Nephron progenitor cell (in vitro differentiated cells): ENCODE data around the gene SHROOM1.

ENCODE experiments used
- DNase-seq: peaks from one replicate; pipeline ENCODE4 v3.0.0; 2021
- H3K27ac Mint-ChIP-seq: 2 replicates; pipeline ENCODE4 v1.8.0; 2021; ENCODE audit warnings: mild to moderate bottlenecking, moderate library complexity, mixed read lengths
- H3K27me3 Mint-ChIP-seq: 2 replicates; pipeline ENCODE4 v1.8.0; 2021; ENCODE audit warnings: mild to moderate bottlenecking, low read depth, mixed read lengths; ENCODE audit not compliant: poor library complexity
- H3K36me3 Mint-ChIP-seq: 2 replicates; pipeline ENCODE4 v1.8.0; 2021; ENCODE audit warnings: low read depth, mixed read lengths
- H3K4me1 Mint-ChIP-seq: 2 replicates; pipeline ENCODE4 v1.8.0; 2021; ENCODE audit warnings: mixed read lengths
- H3K4me3 Mint-ChIP-seq: 2 replicates; pipeline ENCODE4 v1.8.0; 2021; ENCODE audit warnings: mild to moderate bottlenecking, moderate library complexity, mixed read lengths
- H3K9me3 Mint-ChIP-seq: 2 replicates; pipeline ENCODE4 v1.8.0; 2021; ENCODE audit warnings: mild to moderate bottlenecking, moderate library complexity, mixed read lengths
- TF ChIP-seq, protein P1 (sequence below): fragments of 200-600 bp; sonication (generic); IDR thresholded peaks from 2 replicates; pipeline ENCODE4 v1.5.0; 2021; ENCODE audit warnings: antibody characterized with exemption

Gene SHROOM1

DNA sequence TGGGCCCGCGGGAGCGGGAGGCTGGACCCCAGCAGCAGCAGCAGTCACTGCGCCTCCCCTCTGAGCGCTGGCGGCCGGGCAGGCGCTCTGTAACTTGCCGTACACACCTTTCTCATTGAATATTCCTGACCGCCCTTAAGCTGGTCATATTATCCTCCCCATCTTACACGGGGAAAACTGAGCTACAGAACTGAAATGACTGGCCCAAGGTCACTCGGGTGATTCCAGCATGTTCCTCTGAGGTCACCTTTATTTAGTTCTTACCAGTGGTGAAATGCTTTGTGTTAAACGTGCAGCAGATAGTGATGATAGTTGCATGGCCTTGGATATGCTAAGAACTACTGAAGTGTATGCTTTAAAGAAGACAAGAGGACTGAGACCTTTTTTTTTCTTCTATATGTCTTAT, 36.6 kb upstream of the SHROOM1 start:
- Mint-ChIP-seq H3K9me3 (no peaks in the 10 kb centered on the region), H3K27me3 (peaks cover 12% of the 10 kb centered on the region), H3K36me3 (peaks cover 18% of the 10 kb centered on the region), H3K4me3 (peak overlapping the region; percentile 100), H3K4me1 (peaks cover 27% of the 10 kb centered on the region), H3K27ac (peak overlapping the region; percentile 100)
- TF ChIP-seq, protein P1, sequence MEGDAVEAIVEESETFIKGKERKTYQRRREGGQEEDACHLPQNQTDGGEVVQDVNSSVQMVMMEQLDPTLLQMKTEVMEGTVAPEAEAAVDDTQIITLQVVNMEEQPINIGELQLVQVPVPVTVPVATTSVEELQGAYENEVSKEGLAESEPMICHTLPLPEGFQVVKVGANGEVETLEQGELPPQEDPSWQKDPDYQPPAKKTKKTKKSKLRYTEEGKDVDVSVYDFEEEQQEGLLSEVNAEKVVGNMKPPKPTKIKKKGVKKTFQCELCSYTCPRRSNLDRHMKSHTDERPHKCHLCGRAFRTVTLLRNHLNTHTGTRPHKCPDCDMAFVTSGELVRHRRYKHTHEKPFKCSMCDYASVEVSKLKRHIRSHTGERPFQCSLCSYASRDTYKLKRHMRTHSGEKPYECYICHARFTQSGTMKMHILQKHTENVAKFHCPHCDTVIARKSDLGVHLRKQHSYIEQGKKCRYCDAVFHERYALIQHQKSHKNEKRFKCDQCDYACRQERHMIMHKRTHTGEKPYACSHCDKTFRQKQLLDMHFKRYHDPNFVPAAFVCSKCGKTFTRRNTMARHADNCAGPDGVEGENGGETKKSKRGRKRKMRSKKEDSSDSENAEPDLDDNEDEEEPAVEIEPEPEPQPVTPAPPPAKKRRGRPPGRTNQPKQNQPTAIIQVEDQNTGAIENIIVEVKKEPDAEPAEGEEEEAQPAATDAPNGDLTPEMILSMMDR = no peak
- DNase-seq = no peak

DNA sequence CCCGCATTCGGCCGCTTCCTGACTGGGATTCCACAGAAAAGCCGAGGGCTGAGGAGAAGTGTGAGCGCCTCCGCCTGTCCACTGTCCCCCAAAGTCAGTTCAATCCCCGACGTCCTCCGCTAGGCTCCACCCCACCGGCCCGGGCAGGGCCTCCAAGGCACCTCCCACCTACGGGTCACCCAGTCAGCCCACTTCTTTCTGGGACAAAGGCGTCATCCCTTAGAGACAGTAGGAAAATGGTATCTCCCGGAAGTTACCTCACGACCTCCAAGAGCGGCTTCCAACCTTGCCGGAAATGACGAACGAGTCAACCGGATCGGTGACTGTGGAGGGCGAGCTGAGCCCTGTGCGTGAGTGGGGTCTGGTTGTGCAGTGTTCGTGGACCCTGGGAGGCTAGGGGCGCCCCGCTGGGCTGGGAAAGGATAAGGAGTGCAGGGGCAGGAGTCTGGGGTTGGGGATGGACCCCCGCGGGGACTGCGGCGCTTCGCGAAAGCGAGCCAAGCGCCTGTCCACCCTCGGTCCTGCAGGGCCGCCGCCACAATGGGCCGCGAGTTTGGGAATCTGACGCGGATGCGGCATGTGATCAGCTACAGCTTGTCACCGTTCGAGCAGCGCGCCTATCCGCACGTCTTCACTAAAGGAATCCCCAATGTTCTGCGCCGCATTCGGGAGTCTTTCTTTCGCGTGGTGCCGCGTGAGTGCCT, 36.0 kb upstream of the SHROOM1 start, which contains the start of the genes GDF9 and UQCRQ:
Gene GDF9 (minus strand): TSS at position 128 of the 704 bp plus-strand sequence. CDS start 1,936 bp downstream, outside the sequence.
Gene UQCRQ (plus strand): TSS at position 301 of the 704 bp plus-strand sequence. CDS start 240 bp downstream, at position 541.
- Mint-ChIP-seq H3K4me3 (peak within 1 kb of the TSS; percentile 100), H3K4me1 (peaks cover 27% of the 10 kb centered on the region), H3K27me3 (peaks cover 15% of the 10 kb centered on the region), H3K9me3 (no peaks in the 10 kb centered on the region), H3K36me3 (peaks cover 18% of the 10 kb centered on the region), H3K27ac (peak within 1 kb of the TSS; percentile 100)
- TF ChIP-seq, protein P1 = no peak
- DNase-seq = peak; percentile 92

DNA sequence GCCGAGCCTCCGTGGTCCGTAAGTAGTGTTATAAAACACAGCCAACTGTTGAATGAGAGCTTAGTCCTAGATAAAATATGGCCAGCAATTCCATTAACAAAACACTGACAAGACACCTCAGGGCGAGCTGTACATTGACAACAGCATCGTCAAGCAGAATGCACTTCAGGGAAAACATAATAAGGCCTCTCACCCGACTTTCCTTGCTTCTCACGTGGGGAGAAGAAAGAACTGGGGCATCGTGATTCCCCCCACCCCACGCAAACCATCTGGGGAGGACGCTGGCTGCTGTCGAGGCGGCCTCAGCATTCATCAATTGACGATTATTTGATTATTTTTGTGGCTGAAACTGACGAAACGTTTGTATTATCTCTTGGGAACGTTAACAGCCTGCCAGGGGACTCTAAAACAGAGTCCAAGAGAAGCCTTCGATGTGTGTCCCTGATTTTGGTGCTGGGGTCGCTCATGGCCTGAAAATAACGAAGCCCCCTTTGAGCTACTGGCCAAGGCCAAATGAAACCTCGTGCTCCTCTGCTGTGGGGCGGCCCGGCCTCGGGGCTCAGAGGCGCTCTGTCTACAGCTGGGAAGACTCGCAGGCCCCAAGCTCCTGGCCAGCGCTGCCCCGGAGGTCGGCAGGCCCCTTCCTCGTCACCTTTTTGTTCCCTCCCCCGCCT, 35.4 kb upstream of the SHROOM1 start:
- Mint-ChIP-seq H3K27me3 (peaks cover 18% of the 10 kb centered on the region), H3K4me1 (peaks cover 27% of the 10 kb centered on the region), H3K9me3 (no peaks in the 10 kb centered on the region), H3K27ac (peak overlapping the region; percentile 100), H3K36me3 (peaks cover 18% of the 10 kb centered on the region), H3K4me3 (peak overlapping the region; percentile 100)
- TF ChIP-seq, protein P1 = no peak
- DNase-seq = no peak

DNA sequence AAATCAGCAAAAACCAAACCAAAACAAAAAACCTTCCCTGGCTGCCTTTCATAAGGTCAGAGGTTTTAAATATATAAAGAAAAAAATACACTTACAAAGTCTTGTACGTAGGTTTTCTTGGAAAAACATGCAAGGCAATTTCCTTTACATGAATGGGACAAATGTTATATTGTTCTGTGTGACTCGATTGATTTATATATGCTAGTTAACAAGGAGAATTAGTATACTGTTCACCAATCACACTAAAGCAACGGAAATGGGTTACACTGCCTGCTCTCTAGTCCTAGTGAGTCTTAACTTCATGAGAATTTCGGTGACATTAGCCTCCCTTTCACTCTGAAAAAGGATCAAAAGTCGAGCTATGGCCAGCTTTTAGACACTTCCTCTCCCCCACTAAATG, 30.3 kb upstream of the SHROOM1 start:
- TF ChIP-seq, protein P1 = no peak
- no peaks in the 10 kb centered on the region for H3K9me3 Mint-ChIP-seq
- H3K4me1 Mint-ChIP-seq = peaks cover 7% of the 10 kb centered on the region
- no peak overlapping the region for H3K27ac Mint-ChIP-seq
- no peaks in the 10 kb centered on the region for H3K36me3 Mint-ChIP-seq
- no peak overlapping the region for H3K4me3 Mint-ChIP-seq
- no peak for DNase-seq
- H3K27me3 Mint-ChIP-seq = peaks cover 41% of the 10 kb centered on the region

DNA sequence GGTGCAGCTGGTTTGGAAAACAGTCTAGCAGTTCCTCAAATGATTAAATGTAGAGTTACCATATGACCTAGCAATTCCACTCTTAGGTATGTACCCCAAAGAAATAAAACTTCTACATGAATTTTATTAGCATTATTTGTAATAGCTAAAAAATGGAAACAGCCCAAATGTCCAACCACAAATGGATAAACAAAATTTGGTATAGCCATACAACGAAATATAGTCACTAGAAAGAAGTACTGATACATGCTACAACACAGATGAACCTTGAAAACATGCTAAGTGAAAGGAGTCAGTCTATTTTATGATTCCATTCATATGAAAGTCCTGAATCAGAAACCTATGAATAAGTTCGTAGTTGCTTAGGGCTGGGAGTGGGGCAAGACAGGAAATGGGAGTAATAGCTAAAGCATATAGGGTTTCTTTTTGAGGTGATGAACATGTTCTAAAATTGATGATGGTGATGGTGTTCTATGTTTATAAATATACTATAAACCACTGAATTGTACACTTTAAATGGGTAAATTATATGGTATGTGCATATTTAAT, 29.5 kb upstream of the SHROOM1 start:
- H3K36me3 Mint-ChIP-seq = no peaks in the 10 kb centered on the region
- H3K9me3 Mint-ChIP-seq = no peaks in the 10 kb centered on the region
- no peak overlapping the region for H3K27ac Mint-ChIP-seq
- no peak for DNase-seq
- H3K27me3 Mint-ChIP-seq = peaks cover 41% of the 10 kb centered on the region
- H3K4me1 Mint-ChIP-seq = no peaks in the 10 kb centered on the region
- no peak overlapping the region for H3K4me3 Mint-ChIP-seq
- TF ChIP-seq, protein P1 = no peak
